Daoy (cell line): Measurements from ENCODE around the gene SLC41A3. TPM values are rescaled to one million over a fixed set of nuclear protein-coding genes. Genes with fewer than 3 reads are reported as not detected.

Experiments
- DNase-seq: peaks from one replicate; pipeline ENCODE4 v3.0.0-alpha.2; 2015; ENCODE audit warnings: low read depth
- total RNA-seq: library from RNA; depleted of rRNA; stranded (reverse); fragments of >200 nt; shearing (Covaris generic); gene quantifications from 2 replicates; pipeline ENCODE4 v1.2.3, GENCODE V29; 2014

SLC41A3 gene
- total RNA-seq, 1 experiment from 2014 or later = 30.6 TPM

GRCh38 chr3:126119976-126120375, 36.1 kb upstream of the SLC41A3 start:
- DNase-seq = no peak

DNA sequence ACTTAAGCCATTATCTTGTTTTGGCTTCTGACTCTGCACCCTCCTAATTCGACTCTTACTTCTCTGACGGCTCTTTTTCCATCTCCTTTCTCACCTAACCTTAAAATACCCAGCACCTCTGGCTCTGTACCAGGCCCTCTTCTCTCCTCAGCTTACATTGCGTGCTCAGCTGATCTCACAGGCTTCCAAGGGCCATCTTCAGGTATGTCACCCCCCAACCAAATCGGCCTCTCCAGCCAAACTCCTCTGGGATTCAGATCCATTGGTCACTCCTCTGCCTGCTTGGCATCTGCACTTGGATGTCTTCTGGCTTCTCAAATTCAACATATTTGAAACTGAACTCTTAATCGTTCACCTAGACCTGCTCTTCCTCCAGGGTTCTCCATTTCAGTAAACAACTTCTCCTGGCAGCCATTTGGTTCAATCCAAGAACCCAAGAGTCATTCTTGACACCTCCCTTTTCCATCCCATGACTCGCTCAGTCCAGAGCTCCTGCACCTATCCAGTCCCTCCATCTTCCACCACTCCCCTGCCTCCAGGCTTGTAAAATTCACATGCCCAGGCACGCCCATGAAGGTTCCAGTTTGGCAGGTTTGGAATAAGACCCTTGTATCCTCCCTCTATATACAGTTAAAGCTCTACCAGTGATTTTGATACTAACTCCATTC, 35.2 kb upstream of the SLC41A3 start:
- DNase-seq = no peak

DNA sequence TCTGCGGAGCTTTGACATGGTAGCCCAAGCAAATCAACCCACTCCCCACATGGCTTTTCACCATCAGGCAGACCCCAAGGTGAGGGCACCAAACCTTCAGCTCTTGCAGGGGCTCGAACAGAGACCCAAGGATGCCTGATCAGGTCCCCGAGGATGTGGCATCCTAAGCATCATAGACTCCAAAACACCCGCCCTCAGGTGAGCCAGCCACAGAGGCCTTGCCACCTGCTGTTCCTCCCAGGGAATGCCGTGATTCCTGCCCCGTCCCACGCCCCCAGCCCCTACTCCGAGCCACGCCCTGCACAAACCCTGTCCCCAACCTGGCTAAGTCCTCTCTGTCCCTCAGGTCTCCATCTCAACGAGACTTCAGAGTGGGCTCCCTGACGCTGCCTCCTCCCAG, 34.7 kb upstream of the SLC41A3 start:
- DNase-seq = no peak

DNA sequence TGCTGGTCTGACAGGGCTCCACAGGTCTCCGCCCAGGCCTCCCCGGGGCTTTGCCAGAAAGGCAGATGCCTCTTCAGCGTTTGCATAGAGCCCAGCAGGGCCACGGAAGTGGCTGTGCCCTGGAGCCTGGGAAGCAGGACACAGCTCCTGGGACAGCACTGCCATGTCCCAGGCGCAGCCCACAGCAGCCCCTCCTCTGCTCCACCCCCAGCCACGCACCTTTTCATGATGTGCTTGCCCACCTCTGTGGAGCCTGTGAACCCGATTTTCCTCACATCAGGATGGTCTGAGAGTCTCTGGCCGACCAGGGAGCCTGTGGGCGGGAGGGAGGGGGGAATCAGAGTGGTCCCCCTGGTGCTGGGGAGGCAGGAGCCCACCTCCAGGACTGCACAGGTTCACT, 33.9 kb upstream of the SLC41A3 start:
- no peak for DNase-seq

DNA sequence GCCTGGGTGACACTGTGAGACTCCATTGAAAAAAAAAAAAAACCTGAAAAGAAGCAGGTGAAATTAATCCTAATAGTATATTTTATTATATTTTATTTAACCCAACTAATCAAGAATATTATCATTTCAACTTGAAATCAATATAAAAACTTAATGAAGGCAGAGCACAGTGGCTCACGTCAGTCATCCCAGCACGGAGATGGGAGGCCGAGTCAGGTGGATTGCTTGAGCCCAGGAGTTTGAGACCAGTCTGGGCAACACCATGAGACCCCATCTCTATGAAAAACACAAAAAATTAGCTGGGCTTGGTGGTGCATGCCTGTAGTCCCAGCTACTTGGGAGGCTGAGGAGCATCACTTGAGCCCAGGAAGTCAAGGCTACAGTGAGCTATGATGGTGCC, 33.3 kb upstream of the SLC41A3 start:
- DNase-seq = no peak

DNA sequence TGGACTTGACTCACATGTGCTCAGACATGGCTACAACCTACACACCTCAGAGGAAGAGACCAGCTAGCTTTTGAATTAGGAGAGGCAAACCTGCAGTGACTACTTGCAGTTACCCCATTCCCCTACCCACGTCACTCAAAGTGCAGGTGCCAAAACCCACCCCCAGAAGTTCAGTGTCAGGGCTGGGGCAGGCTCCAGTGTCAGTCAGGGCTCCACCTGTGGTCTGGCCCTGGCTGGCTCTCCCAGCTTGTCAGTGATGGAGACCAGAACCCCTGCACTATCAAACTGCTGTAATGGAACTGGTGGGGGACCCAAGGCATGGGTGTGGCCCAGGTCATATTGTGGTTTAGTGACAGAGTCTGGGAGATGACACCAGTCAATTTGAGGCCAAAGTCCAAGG, 32.6 kb upstream of the SLC41A3 start:
- no peak for DNase-seq

DNA sequence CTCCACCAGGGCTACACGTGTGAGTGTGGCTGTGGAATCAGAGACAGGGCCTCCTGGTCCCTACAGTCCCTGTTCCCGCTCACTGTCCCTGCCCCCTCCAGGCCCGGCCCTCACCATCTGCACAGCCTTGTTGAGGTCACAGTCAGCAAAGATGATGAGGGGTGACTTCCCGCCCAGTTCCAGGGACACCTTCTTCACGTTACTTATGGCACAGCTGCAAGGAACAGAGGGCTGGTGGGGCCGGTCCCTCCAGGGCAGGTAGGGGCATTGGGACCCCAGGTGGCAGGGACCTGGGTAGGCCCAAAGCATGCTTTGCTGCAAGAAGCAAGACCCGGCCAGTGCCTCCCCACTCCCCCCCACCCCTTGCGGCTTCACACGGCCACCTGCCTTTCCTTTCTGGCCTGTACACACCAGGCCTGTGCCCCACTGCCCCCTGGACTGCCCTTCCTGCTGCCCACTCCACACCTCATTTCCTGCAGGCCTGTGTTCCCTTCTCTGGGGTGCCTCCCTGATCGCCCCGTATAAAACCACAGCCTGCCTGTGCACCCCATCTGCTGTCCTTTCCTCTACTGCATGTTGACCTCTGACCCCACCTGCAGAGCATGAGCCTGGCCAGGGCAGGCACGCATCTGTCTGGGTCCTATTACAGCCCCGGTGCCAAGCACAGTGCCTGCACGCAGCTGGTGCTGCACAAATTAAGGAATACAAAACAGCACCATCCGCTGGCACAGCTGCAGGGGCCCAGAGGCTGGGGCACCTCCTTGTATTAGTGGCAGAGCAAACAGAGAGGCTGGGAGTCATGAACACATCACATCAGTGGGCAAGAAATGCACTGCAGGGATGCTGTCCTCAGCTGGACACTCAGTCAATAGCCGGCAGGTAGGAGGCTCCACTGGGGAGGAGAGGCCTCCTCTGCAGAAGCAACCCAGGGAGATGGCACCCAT, 30.8 kb upstream of the SLC41A3 start:
- no peak for DNase-seq

GRCh38 chr3:126113733-126114442, 30.0 kb upstream of the SLC41A3 start:
- DNase-seq = no peak

GRCh38 chr3:126113238-126113555, 29.3 kb upstream of the SLC41A3 start:
- DNase-seq = no peak

DNA sequence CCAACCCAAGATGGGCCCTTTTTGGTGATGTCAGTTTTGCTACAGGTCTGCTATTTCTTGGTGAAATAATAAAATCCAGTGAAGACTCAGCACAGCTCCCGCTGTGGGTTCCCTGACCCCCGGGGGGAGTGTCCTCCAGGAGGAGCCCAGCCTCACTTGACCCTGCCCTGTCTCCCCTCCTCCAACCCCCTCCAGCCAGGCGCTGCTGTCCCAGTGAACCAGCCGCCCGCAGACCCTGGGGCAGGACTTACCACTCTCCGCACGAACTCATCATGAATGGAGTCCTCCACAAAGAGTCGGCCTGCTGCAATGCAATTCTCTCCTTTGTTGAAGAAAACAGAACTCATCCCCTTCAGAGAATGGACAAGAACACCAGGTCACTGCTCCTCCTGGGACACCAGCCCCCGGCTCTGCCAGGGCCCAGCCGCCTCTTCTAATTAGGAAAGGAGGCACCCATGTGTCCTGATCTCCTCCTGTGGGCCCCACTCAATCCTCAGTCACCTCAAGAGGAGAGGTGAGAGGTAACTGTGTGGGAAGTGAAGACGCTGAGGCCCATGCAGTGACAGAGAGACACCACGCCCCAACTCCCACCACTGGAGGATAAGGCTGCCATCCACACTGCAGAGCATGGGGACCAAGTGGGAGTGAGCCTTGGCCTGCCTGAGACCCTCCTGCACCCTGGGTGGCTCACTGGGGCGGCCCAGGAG, 28.8 kb upstream of the SLC41A3 start:
- no peak for DNase-seq

- no peak for DNase-seq
Measured at GRCh38 chr3:126111566-126112475, 27.9 kb upstream of the SLC41A3 start.

- DNase-seq = peak; percentile 1
Measured at GRCh38 chr3:126111126-126111551, 27.2 kb upstream of the SLC41A3 start.

DNA sequence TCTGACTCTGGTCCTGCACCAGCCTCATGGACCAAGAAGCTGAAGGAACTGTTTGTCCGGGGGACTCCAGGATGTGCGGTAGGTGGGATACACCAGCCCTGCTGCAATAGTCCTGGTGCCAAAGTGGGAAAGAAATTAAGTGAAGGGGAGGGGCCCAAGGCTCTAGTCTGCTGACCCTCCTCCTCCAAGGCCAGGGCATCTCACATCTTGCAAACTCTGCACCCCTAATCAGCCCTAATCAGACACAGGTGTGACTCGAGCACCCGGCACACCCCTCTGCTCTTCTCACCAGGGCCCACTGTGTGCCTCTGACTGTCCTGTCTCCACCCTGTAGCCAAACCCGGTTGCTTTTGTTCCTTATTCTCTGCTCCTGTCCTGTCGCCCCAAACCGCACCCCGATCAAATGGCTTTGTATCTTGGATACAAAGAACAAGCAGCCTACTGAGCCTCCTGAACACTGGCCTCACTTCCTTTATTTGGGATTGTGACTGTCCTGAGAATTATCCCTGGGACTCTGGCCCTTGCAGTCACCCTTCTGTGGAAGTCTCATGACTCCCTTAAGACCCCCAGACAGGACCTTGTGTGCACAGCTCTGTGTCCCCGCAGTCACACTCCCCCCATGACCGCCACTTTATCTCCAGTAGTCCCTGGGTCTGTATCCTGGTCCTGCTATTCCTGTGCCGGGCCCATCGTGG, 26.7 kb upstream of the SLC41A3 start:
- peak; percentile 0 for DNase-seq

- DNase-seq = peak; percentile 2
Measured at GRCh38 chr3:126109880-126110235, 25.9 kb upstream of the SLC41A3 start.

DNA sequence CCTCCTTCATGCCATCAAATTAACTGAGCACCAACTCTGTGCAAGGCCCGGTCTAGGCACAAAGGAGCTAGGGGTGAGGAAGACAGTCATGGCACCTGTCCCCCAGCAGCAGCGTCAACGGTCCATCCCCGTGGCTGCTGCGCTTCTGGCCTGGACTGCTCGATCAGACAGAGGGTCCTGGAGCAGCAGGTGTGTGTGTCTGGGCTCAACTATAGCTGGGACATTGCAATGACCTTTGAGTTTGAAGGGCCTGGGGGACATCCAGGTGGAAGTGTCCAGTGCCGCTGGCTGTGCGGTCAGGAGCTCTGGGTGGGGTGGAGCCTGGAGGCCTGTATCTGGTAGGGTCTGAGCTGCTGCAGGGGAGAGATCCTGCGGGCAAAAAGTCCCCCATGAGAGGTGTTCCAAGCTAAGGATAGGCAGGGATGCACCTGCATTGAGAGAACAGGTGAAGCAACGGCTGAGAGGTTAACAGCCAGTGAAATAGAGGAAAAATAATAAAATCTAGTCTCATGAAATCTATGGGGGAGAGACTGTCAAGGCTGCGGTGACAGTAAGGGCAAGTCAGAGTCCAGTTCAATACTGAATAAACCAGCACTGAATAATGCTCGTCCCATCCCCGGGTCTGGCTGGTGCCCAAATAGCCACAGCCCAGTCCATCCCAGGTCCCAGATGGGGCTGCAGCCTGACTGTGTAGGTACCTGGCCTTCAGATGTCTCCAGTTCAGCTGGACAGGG, 25.4 kb upstream of the SLC41A3 start:
- peak; percentile 1 for DNase-seq

- peak; percentile 0 for DNase-seq
Measured at GRCh38 chr3:126108676-126109050, 24.7 kb upstream of the SLC41A3 start.

DNA sequence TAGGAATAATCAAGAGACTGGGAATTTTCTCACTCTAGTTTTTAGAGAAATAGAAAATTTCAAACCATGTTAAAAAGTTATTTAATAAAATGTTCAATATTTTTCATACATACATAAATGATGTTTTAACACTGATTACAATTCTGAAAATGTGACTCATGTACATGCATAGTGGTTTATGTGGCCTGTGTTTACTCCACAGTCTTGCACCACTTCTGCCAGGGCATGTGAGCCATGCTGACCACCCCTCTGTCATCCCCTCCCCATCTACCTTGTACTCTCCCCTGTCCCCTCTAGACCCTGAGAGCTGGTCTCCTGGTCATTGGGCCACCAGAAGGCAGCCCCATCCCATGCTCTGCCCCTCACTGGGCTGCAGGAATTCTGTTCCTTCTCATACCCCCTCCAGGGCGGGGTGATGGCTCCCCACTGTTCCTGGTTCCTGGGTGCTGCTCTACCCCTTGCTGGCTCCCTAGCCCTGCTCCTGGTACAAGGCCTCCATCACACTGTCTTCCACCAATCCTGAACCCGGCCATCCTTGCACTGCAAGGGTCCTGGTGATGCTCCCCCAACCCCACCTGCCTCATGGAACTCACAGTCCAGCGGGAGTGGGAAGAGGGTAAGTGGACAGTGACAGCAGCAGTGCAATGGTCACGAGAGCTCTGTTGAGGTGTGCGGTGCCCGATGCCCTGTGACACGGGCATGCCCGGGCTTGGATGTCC, 24.2 kb upstream of the SLC41A3 start:
- no peak for DNase-seq

GRCh38 chr3:126107203-126107939, 23.4 kb upstream of the SLC41A3 start:
- DNase-seq = peak; percentile 1
